Astrocyte of the spinal cord (primary cell): ENCODE results near the gene STRIP1.

ENCODE experiments used
- DNase-seq: peaks from one replicate; pipeline ENCODE4 v3.0.0; 2011; ENCODE audit warnings: low read depth, low spot score
- H3K4me3 ChIP-seq: 2 replicates; pipeline ENCODE4 v1.5.1; 2011; ENCODE audit warnings: low read depth, mild to moderate bottlenecking, low read length, moderate library complexity
- in situ Hi-C: cut with HindIII; loops from 2 replicates; pipeline ENCODE4 v1.10.0; 2017; ENCODE audit warnings: low sequenced_read_pairs
- TF ChIP-seq, protein P1 (sequence below): IDR thresholded peaks from 2 replicates; pipeline ENCODE4 v1.5.1; 2012; ENCODE audit warnings: low read depth, mild to moderate bottlenecking, low read length, inconsistent platforms

The STRIP1 gene

DNA sequence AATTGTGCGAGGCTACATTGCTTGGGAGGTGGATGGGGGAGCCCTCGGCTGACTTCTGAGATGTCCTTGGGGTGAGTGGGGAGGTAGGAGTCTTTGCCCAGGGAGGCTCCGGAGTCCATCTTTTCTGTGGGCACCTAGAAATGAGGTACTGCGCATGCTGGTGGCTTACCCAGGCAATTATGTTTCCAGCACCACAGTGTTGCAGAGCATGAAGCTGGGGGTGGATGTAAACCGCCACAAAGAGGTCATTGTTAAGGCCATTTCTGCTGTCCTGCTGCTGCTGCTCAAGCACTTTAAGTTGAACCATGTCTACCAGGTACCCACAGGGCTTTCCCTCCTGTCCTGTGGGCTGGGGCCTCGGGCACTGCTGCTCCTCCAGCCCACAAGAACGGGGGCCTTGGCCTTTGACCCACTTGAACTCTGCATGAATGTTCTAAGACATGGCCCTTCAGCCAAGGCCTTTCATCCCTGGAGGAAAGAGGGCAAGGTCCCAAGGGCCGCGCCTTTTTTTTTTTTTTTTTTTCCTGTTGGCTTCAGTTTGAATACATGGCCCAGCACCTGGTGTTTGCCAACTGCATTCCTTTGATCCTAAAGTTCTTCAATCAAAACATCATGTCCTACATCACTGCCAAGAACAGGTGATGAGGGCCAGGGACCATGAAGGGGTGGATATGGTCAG is 14.6 kb downstream of the STRIP1 start:
- in situ Hi-C loops = no loop called here
- no peak for DNase-seq
- TF ChIP-seq, protein P1, sequence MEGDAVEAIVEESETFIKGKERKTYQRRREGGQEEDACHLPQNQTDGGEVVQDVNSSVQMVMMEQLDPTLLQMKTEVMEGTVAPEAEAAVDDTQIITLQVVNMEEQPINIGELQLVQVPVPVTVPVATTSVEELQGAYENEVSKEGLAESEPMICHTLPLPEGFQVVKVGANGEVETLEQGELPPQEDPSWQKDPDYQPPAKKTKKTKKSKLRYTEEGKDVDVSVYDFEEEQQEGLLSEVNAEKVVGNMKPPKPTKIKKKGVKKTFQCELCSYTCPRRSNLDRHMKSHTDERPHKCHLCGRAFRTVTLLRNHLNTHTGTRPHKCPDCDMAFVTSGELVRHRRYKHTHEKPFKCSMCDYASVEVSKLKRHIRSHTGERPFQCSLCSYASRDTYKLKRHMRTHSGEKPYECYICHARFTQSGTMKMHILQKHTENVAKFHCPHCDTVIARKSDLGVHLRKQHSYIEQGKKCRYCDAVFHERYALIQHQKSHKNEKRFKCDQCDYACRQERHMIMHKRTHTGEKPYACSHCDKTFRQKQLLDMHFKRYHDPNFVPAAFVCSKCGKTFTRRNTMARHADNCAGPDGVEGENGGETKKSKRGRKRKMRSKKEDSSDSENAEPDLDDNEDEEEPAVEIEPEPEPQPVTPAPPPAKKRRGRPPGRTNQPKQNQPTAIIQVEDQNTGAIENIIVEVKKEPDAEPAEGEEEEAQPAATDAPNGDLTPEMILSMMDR = no peak
- no peak overlapping the region for H3K4me3 ChIP-seq

DNA sequence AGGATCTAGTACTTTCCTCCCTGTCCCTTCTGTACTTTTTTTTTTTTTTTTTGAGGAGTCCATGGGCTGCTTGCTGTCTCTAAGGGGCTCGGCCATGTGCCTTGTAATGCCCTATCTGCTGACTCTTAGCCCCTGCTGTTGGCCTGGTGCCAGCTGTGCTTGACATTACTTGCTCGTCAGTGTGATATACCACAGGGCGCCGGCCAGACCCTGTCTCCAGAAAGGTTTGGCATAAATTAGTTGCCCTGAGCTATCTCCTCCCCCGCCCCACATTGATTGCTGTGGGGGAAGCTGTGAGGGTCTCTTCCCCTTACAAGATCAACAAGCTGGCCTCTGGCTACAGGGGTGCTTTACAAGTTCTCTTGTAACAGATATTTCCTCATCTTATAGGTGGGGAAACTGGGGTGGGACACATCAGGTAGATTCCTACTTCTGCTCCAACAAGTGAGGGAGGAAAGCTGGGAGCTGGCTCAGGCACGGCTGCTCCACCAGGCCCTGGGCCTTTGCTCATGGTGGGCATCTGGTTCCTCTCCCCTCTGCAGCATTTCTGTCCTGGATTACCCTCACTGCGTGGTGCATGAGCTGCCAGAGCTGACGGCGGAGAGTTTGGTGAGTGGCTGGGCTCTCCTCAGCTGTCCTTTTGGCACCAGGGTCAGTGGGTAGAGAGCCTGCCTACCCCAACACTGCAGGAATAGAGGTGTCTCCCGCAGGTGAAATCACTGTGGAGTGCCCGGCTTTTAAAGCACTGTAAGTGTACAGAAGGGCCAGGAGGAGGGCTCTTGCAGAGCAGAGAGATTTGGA is 15.6 kb downstream of the STRIP1 start:
- no peak for DNase-seq
- H3K4me3 ChIP-seq = no peak overlapping the region
- in situ Hi-C loops = no loop called here
- TF ChIP-seq, protein P1 = no peak

- no peak overlapping the region for H3K4me3 ChIP-seq
- in situ Hi-C loops = no loop called here
- TF ChIP-seq, protein P1 = no peak
- no peak for DNase-seq
Measured at GRCh38 chr1:110050602-110051261, 16.3 kb downstream of the STRIP1 start.

DNA sequence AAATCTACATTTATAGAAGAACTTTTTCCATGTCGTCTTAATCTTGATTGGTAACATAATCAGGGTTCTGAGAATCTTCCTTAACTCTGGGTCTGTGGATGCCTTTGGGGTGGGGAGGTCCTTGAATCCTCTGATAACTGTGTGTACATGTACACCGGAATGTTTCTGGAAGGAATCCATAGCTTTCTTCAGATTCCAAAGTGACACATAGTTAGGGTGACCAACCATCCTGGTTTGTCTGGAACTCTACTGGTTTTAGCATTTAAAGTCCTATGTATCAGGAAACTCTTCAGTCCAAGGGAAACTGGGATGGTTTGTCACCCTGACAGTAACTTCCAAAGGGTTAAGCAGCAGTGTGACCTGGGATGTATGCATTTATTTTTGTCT is 16.8 kb downstream of the STRIP1 start:
- TF ChIP-seq, protein P1 = no peak
- in situ Hi-C loops = no loop called here
- H3K4me3 ChIP-seq = no peak overlapping the region
- no peak for DNase-seq

DNA sequence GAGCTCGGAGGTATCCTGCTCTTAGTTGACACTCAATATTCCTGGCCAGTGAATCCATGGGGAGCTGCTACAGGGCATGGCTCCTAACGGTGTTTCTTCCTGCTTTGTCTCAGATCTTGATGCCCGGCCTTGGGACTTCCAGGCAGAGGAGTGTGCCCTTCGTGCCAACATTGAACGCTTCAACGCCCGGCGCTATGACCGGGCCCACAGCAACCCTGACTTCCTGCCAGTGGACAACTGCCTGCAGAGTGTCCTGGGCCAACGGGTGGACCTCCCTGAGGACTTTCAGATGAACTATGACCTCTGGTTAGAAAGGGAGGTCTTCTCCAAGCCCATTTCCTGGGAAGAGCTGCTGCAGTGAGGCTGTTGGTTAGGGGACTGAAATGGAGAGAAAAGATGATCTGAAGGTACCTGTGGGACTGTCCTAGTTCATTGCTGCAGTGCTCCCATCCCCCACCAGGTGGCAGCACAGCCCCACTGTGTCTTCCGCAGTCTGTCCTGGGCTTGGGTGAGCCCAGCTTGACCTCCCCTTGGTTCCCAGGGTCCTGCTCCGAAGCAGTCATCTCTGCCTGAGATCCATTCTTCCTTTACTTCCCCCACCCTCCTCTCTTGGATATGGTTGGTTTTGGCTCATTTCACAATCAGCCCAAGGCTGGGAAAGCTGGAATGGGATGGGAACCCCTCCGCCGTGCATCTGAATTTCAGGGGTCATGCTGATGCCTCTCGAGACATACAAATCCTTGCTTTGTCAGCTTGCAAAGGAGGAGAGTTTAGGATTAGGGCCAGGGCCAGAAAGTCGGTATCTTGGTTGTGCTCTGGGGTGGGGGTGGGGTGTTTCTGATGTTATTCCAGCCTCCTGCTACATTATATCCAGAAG is 19.4 kb downstream of the STRIP1 start:
- DNase-seq = no peak
- in situ Hi-C loops = no loop called here
- no peak overlapping the region for H3K4me3 ChIP-seq
- TF ChIP-seq, protein P1 = peak; percentile 99
